NB4 (cell line): ENCODE results near the gene CDH4.

Experiments used
- MYC ChIP-seq: IDR thresholded peaks from 2 replicates; pipeline ENCODE4 v1.6.1; 2011; ENCODE audit warnings: low read depth, low read length
- POLR2A ChIP-seq: IDR thresholded peaks from 2 replicates; pipeline ENCODE4 v1.6.1; 2011; ENCODE audit warnings: mild to moderate bottlenecking; ENCODE audit not compliant: insufficient read length; ENCODE audit errors: extremely low read depth
- TF ChIP-seq, protein P1 (sequence below): IDR thresholded peaks from one replicate; pipeline ENCODE4 v1.5.1; 2012; ENCODE audit warnings: low read depth, low read length
- TF ChIP-seq, protein P2 (sequence below): IDR thresholded peaks from 2 replicates; pipeline ENCODE4 v1.6.1; 2011; ENCODE audit warnings: low read depth, low read length

DNA sequence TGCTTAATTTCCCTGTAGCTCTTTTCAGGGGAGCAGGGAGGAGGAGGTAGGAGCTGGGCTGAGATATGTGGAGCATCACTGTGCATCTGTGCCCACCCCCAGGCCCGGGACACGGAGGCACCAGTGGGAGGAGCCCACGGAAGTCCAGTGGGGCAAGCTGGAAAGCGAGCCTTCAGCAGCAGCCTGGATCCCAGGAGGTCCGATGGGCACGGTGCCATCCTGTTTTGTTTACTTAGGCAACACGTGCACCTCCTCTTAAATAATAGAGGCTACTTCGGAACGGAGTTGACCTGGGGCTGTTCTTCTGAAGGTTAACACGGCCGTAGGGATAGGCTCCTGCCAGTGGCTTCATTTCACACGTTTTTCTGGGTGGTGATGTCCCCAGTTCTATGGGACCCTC lies 51.6 kb downstream of the CDH4 start:
- TF ChIP-seq, protein P1, sequence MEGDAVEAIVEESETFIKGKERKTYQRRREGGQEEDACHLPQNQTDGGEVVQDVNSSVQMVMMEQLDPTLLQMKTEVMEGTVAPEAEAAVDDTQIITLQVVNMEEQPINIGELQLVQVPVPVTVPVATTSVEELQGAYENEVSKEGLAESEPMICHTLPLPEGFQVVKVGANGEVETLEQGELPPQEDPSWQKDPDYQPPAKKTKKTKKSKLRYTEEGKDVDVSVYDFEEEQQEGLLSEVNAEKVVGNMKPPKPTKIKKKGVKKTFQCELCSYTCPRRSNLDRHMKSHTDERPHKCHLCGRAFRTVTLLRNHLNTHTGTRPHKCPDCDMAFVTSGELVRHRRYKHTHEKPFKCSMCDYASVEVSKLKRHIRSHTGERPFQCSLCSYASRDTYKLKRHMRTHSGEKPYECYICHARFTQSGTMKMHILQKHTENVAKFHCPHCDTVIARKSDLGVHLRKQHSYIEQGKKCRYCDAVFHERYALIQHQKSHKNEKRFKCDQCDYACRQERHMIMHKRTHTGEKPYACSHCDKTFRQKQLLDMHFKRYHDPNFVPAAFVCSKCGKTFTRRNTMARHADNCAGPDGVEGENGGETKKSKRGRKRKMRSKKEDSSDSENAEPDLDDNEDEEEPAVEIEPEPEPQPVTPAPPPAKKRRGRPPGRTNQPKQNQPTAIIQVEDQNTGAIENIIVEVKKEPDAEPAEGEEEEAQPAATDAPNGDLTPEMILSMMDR, result no peak
- TF ChIP-seq POLR2A, result no peak
- TF ChIP-seq, protein P2, sequence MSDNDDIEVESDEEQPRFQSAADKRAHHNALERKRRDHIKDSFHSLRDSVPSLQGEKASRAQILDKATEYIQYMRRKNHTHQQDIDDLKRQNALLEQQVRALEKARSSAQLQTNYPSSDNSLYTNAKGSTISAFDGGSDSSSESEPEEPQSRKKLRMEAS, result no peak
- no peak for TF ChIP-seq MYC
